ENCODE data around the gene REV3L. TPM values are rescaled to one million over a fixed set of nuclear protein-coding genes. Genes with fewer than 3 reads are reported as not detected.

REV3L gene
- total and polyA plus RNA-seq, 2 donors (not counting 3 experiments of a cell fraction or from before 2014, with no cell fraction given) = 6.0 to 22.7 TPM

DNA sequence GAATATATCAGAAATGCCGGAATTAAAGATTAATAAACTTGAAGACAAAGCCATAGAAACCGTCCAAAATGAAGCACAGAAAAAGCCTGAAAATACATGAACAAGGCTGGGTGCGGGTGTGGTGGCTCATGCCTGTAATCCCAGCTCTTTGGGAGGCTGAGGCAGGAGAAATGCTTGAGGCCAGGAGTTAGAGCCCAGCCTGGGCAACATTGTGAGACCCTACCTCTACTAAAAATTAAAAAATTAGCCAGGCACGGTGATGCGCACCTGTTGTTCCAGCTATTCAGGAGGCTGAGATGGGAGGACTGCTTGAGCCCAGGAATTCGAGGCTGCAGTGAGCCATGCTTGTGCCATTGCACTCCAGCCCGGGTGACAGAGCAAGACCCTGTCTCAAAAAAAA, 32.9 kb downstream of the REV3L start:
- ChIA-PET POLR2A (no interaction called here), CTCF (interaction anchor here (1.4 to 1.9 kb wide), 2 partner anchors 13 to 29 kb away, joined by 3 to 6 read pairs; no protein-coding TSS in a partner anchor)
- FAIRE-seq (no peak), DNase-seq (ENCODE audit: low read depth, low spot score) (no peak)
- H3K4me2 ChIP-seq (ENCODE audit: insufficient read depth, low read length) = no peak overlapping the region
- no peaks in the 10 kb centered on the region for H3K9me1 ChIP-seq (replicated peaks; ENCODE audit: control insufficient read depth, extremely low read depth, insufficient read depth, low read length)
- no peaks in the 10 kb centered on the region for H3K27me3 ChIP-seq (ENCODE audit: control insufficient read depth in 2 of 2, insufficient read depth in 2 of 2, low read length in 2 of 2)
- no peak overlapping the region for H3K9ac ChIP-seq (replicated peaks; ENCODE audit: extremely low read depth, insufficient read depth, low read length)
- dilution Hi-C loops (cut with MboI; ENCODE audit: extremely low pct_ligation_motif_present, low sequenced_read_pairs) (no loop called here), intact Hi-C loops (cut with micrococcal nuclease) (no loop called here)
- no TSS peak for BruUV-seq (replicated peaks)
- H3K27ac ChIP-seq (ENCODE audit: insufficient read depth, low read depth, low read length) = no peak overlapping the region
- H2AFZ ChIP-seq (ENCODE audit: low read depth, low read length) = no peak overlapping the region
- TF ChIP-seq, protein P1, sequence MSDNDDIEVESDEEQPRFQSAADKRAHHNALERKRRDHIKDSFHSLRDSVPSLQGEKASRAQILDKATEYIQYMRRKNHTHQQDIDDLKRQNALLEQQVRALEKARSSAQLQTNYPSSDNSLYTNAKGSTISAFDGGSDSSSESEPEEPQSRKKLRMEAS (IDR thresholded peaks at IDR 0.05; ENCODE audit: insufficient read depth, insufficient read length) = no peak
- TF ChIP-seq POLR2AphosphoS5 (IDR thresholded peaks at IDR 0.05; ENCODE audit: insufficient read depth, low read depth, low read length) (no peak), GATA2 (IDR thresholded peaks at IDR 0.05; ENCODE audit: insufficient read depth, insufficient read length, low read depth, low read length) (no peak), MYC (IDR thresholded peaks at IDR 0.05; ENCODE audit: low read depth, low read length) (no peak), JUN (IDR thresholded peaks at IDR 0.05; ENCODE audit: borderline replicate concordance, insufficient read depth, insufficient read length, low read depth) (no peak), EZH2 (IDR thresholded peaks at IDR 0.05; ENCODE audit: borderline replicate concordance, low read depth, low read length, severe bottlenecking) (no peak), FOS (IDR thresholded peaks at IDR 0.05; ENCODE audit: borderline replicate concordance, insufficient read depth, low read length) (no peak), POLR2A (IDR thresholded peaks at IDR 0.05; ENCODE audit: low read depth, low read length) (no peak)
- TF ChIP-seq, protein P2, sequence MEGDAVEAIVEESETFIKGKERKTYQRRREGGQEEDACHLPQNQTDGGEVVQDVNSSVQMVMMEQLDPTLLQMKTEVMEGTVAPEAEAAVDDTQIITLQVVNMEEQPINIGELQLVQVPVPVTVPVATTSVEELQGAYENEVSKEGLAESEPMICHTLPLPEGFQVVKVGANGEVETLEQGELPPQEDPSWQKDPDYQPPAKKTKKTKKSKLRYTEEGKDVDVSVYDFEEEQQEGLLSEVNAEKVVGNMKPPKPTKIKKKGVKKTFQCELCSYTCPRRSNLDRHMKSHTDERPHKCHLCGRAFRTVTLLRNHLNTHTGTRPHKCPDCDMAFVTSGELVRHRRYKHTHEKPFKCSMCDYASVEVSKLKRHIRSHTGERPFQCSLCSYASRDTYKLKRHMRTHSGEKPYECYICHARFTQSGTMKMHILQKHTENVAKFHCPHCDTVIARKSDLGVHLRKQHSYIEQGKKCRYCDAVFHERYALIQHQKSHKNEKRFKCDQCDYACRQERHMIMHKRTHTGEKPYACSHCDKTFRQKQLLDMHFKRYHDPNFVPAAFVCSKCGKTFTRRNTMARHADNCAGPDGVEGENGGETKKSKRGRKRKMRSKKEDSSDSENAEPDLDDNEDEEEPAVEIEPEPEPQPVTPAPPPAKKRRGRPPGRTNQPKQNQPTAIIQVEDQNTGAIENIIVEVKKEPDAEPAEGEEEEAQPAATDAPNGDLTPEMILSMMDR (IDR thresholded peaks at IDR 0.05; ENCODE audit: extremely low read depth in 1 of 2, insufficient read depth in 1 of 2, low read depth in 1 of 2, low read length in 2 of 2) = no peak
- H3K36me3 ChIP-seq (ENCODE audit: control insufficient read depth in 2 of 2, extremely low read depth in 1 of 2, insufficient read depth in 2 of 2, low read length in 2 of 2) = no peaks in the 10 kb centered on the region
- H3K79me2 ChIP-seq (ENCODE audit: control insufficient read depth, insufficient read depth, low read length) = peaks cover 20% of the 10 kb centered on the region
- H3K9me3 ChIP-seq (replicated peaks; ENCODE audit: control insufficient read depth, insufficient read depth, low read length) = no peaks in the 10 kb centered on the region
- peaks cover 18% of the 10 kb centered on the region for H3K4me1 ChIP-seq (ENCODE audit: control insufficient read depth, extremely low read depth, insufficient read depth, low read length)
- no peak overlapping the region for H3K4me3 ChIP-seq (replicated peaks in 1 of 3; ENCODE audit: insufficient read depth in 1 of 3, low read depth in 1 of 3, low read length in 3 of 3)
- H4K20me1 ChIP-seq (replicated peaks; ENCODE audit: control insufficient read depth, extremely low read depth, insufficient read depth, low read length) = no peaks in the 10 kb centered on the region

Data from endothelial cell of umbilical vein (primary cell).